PFSK-1 (cell line): ENCODE data around the gene IL17D.

Source experiments
- POLR2AphosphoS5 ChIP-seq: IDR thresholded peaks from 2 replicates; pipeline ENCODE4 v1.6.1; 2012; ENCODE audit warnings: low read depth, mild to moderate bottlenecking, control low read depth, low read length, moderate library complexity
- REST ChIP-seq, 2 experiments: IDR thresholded peaks; 2 replicates each; pipeline versions ENCODE4 v1.6.1 to v1.8.0; 2011 to 2012; ENCODE audit warnings: low read depth in 2 of 2, low read length in 2 of 2, control low read depth in 1 of 2, inconsistent platforms in 1 of 2, mild to moderate bottlenecking in 1 of 2, moderate library complexity in 1 of 2; ENCODE audit not compliant: insufficient read depth in 1 of 2
- TAF1 ChIP-seq: IDR thresholded peaks from 2 replicates; pipeline ENCODE4 v1.6.1; 2012; ENCODE audit warnings: low read length, control low read depth, borderline replicate concordance; ENCODE audit not compliant: insufficient read depth

- no peak for TF ChIP-seq POLR2AphosphoS5
- TF ChIP-seq REST (IDR thresholded peaks at IDR 0.05; ENCODE audit: insufficient read depth in 1 of 2, low read depth in 2 of 2, low read length in 2 of 2): no peak
- no peak for TF ChIP-seq TAF1
Measured at GRCh38 chr13:20679879-20680278, 23.6 kb upstream of the IL17D start.
